Activated gamma-delta T cell treated with anti-CD3 and anti-CD28 coated beads, Interleukin-2, amount 50 U/mL, for 16 hours (primary cell): Measurements from ENCODE around the gene ATP6V0C.
"Not testable (repeated sequence)": the region's sequence is repeated elsewhere in the genome, so short reads cannot be mapped to it uniquely, and the experiment has no call there.

Experiments used
- DNase-seq: peaks from one replicate; pipeline ENCODE4 v3.0.0-alpha.2; 2020; ENCODE audit warnings: low read depth

ATP6V0C gene

GRCh38 chr16:2550283-2550878, 36.6 kb downstream of the ATP6V0C start:
- not testable (repeated sequence) for DNase-seq

GRCh38 chr16:2551420-2551889, 37.7 kb downstream of the ATP6V0C start:
- DNase-seq = not testable (repeated sequence)

GRCh38 chr16:2554709-2555425, 41.1 kb downstream of the ATP6V0C start:
- DNase-seq = not testable (repeated sequence)

GRCh38 chr16:2557150-2557549, 43.4 kb downstream of the ATP6V0C start:
- DNase-seq = not testable (repeated sequence)

- not testable (repeated sequence) for DNase-seq
These were observed 46.5 kb downstream of the ATP6V0C start for GRCh38 chr16:2560131-2560797.

- peak; percentile 39 for DNase-seq
These were observed 47.0 kb downstream of the ATP6V0C start for GRCh38 chr16:2560798-2561133.

- DNase-seq = not testable (repeated sequence)
These were observed 53.8 kb downstream of the ATP6V0C start for GRCh38 chr16:2567506-2567905.

GRCh38 chr16:2568573-2568972, 54.8 kb downstream of the ATP6V0C start:
- DNase-seq = not testable (repeated sequence)
